Stimulated activated naive CD4-positive, alpha-beta T cell treated with Interleukin-2 at 50 U/mL for 16 hours (primary cell): ENCODE measurements around the gene TNS3.

Source experiments
- DNase-seq: peaks from one replicate; lab custom pipeline; 2025; lab: John Stamatoyannopoulos, UW

Gene TNS3

DNA sequence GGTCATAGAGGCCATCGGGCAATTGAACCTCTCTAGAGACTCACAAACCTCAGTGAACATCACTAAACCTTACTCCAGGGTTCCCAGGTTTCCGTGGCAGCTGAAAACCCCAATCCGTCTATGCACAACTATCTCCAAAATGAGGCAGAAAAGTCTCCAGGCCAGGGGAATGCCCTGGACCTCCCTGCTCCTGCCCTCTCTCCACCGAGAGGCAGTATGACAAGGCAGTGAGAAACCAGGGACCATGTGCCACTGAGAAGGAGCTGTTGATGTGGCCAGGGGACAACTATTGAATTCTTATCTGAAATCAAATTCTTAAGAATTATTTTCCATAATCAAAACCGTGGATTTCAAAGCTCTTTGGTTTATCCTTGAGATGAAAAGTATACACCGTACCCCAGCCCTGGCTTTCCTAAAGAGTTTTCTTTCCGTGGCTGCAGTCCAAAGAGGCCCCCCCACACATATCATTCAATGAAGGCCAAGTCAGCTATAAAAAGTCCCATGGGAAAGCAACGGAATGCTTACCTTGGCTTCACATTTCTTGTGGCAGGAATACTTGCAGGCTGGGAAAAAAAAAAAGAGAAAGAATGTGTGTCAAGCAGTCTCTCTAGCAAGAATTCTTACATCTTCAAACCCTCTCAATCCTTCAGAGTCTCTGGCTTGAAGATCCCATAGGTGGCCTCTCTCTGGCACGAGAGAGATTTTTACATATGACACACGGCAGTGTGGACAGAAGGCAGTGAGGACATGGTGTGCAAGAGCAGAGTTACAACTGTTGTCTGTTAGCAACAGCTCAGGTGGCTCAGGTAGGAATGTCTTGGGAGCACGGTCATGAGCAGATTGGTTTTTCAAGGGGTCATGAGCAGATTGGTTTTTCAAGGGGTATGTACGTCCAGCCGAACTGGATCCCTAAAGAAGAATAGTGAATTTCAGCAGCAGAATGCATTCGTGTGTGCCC lies 75.2 kb downstream of the TNS3 start:
- no peak for DNase-seq

DNA sequence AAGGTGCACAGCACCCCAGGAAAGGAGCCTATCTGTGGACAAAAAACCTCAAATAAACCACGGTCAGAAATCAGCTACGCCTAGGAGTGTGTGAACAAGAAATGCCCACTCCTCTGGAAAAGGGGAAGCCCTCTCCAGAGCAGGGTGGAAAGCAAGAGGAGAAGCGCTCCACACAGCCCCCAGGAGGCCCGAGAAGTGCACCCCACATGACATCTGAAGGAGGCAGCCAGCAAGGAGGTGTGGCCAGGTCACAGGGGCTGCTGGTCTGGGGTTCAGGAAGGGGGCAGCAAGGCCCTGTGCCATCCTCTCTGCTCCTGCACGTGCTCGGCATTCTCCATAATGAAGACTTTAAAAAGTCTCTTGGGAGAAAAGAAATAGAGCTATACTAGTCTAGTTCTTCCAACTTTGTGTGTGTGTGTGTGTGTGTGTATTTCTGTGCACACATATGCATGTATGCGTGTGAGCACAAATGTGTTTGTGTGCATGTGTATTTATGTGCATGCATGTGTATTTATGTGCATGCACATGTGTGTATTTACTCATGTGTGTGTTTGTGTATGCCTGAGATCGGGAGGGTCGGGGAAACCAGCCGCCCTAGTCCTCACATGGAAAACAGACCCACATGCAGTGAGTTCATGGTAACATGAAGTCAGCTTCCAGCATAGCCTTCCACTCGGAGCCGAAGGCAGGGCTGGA lies 76.5 kb downstream of the TNS3 start:
- no peak for DNase-seq

DNA sequence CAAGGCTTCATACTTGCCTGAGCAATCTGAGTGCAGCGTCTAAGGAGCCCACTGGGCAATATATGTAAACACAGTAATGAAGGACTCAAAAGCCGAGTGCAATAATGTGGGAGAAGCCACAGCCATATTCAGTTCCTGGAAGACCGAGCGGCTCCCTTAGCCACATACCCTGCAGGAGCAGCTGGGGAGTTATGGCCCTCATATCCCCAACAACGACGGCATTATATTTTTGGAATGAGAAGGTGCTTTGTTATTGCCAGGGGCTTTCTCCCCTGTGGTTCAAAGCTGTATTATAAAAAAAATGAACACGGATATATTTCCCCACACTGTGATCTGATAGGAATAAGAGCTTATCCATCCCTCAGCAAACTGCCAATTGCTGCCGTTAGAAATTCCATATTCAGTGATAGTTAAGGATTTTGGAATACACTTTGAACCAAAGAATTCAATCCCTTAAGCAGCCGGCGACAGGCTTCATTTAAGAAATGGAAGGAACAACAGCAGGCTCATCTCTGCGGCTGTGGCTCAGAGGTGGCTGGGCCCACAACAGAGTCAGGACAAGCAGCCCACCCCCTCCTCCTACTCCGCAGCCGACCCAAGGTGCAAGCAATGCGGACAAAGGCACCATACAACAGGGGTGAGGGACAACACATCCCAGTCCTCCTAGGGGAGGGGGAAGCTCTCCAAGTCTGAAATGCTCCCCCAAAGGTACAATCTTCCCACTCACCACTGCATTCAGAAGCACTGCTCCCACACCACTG lies 77.2 kb downstream of the TNS3 start:
- no peak for DNase-seq

DNA sequence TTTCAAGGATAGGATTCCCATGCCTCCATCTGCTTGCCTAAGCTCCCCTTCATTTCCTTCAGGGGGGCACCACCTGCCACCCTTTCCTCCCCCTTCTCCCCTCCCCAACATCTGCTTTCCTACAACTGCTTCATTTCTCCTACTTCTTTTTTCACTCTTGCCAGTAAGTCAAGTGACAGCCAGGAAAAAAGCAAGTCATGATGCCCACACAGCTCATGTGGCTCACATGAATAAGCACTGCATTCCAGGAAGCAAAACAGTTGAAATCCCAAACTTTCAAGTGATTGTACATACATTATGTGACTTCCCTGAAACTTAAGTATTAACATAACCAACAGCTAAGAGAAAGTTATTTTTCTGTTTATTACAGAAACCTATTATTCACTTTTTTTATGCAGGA lies 78.6 kb downstream of the TNS3 start:
- DNase-seq, result no peak

DNA sequence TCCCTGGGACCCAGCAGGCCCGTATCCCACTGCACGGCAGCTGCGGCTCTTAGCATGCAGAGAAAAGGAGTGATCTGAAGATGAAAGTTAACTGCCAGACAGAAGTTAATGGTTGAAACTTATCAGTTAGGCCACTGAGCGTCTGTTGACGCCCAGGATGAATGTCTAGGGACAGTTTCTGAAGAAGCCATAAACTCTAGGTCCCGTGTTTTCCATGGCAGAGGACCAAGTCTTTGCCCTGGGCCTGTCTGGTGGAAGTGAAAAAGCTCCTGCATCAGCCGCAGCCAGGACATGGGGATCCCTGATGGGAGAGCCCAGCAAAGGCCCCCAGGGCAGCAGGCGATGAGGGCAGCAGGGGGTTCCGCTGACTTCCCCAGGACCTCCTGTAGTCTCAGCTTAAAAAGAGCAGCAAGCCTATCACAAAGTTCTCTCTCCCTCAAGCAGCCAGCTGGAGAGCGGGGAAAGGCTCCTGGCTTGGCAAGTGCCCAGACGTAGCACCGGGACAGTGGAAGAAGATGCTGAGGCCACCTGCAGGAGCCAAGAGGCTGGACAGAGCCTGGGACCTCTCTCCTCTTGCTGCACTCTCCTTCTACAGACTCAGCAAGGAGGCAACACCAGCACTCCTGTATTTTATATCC lies 79.6 kb downstream of the TNS3 start:
- no peak for DNase-seq

DNA sequence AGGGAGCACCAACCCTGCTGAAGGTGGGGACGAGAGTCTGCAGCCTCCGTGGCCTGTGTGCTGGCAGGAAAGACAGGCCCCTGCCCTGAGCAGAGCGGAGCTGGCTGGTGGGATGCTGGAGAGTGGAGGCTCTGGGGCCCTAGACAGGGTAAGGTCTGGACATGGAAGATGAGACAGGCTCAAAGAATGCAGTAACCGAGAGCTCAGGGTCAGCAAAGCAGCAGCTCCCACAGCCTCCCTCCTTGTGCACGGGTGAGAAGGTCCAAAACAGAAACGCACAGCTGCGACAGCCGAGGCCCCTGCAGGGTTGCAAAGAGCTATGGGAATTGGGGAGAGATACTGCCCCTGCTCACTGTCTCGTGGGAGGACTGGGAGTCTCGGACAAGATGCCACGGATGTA lies 80.5 kb downstream of the TNS3 start:
- DNase-seq, result no peak

DNA sequence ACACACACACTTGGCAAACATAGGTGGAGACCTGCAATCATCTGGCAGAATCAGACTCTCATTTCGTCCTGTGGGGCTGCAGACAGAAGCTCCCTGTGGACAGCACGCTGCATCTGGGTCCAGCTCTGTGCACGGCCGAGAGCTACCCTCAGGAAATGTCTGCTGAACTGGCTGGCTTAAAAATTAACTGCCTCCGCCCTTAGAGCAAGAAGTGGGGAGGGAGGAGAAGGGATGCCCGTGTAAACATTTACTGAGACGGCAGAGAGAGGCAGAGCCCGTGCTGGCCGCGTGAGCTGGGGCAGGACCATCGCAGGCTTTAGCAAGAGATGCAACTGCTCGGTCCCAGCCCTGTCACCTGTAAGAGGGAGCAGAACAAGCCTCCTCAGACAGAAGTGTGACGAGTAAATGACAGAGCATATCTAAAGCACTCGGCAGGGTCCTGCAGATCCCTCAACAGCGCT lies 81.8 kb downstream of the TNS3 start:
- DNase-seq, result no peak

DNA sequence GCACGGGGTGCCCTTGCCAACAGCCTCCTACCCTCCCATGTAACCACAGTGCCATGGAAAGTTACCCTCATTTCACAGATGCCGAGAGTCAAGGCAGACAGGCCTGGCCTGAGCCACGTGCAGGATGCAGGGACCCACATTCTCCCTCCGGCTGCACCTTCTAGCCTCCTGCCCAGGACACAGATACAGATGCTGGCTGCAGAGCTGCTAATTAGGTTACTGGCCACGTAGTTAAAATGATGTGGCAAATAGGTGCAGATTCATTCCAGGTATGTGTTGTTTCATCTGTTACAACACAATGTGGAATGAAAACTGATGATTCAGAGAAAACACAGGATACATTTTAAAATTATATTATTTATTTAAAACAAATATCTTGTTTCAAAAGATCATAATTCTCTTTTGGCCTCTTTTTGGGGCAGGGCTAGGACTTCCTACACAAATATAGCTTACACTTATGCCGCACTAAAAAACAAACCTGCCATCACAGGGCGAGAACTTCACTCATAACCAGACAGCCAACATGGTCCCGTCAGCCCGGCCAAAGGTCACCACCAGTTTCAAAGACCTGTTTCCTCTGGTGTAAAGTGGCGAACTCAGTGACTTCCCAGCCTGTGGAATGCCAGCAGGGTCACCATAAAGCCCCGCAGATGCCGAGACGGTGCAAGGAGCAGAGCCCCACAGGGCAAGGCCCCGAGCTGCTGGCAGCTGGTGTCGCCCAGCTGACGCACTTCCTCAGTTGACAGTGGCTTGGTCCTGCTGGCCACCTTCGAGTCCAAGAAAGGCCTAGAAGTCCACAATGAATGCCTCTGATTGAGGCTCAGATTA lies 83.5 kb downstream of the TNS3 start:
- no peak for DNase-seq

DNA sequence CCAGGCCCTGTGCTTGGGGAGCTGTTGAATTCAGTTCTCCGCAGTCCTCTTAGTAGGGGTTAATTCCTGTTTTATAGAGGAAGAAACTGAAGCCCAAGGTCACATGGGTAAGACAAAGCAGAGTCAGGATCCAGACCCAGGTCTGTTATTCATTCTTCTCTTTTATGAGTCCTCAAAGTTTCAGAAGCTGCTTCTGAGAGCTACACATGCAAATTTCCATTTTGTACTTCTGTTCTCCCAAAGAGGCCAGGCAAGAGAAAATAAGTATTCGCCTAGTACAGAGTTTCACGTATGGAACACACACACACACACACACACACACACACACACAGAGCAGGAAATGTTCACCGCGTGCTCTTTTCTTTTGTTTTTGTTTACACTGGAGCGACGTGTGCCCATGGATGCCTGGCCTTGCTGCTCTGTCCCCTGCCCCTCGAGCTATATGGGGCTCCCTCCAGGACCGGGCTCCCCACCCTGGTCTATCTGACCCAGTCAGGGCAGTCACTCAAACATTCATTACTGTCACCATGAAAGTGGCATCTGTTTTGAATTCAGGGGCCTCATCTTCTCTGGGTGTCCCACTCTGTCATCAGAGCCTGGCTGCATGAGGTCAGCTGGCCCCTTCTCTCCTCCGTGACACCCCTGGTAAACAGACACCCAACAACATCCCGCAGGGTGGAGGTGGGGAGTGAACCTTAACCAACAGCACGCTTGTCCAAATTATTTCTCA lies 84.4 kb downstream of the TNS3 start:
- no peak for DNase-seq

DNA sequence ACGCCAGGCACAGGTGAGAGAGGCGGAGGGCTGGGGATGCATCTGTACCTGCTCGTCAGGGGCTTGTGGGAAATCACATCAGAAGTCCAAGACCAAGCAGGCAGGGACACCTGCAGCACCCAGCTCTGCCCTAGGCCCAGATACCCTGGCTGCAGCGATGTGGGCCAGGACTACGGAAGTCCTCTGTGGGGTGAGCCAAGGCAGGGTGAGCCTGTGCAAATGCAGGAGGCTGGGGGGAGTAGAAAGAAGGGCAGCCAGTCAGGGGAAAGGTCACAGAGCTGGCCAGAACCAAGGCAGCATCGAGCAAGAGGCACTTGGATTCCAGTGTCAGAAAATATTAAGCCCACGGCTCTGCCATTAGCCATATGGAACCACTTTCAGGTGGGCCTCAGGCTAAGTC lies 85.2 kb downstream of the TNS3 start:
- DNase-seq, result no peak

DNA sequence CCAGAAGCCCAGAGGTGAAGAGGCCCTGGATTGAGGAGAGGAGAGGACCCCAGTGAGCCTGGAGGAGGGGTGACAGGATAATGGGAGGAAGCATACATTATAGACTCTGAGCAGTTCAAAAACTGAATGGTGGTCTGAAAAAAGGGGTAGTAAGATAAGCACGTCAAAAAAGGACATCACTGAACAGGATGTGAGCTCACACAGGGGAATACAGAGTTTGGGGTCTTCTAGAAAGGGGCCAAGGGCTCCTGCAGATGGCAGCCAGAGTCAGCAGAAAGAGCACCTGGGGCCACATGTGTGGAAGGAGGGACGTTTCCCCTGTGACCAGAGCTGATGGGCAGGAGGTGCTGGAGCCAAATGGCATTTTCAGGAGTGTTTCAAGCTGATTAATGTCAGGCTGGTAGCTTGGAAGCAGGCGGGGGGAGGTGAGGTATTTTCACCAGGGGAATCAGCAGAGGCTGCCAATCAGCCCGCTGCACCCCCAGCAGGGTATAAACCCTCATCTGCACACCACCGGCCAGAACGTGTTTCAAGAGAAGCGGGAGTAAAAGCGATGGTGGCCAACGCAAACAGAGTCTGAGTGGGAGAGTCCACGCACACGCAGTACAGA lies 85.8 kb downstream of the TNS3 start:
- DNase-seq, result no peak

DNA sequence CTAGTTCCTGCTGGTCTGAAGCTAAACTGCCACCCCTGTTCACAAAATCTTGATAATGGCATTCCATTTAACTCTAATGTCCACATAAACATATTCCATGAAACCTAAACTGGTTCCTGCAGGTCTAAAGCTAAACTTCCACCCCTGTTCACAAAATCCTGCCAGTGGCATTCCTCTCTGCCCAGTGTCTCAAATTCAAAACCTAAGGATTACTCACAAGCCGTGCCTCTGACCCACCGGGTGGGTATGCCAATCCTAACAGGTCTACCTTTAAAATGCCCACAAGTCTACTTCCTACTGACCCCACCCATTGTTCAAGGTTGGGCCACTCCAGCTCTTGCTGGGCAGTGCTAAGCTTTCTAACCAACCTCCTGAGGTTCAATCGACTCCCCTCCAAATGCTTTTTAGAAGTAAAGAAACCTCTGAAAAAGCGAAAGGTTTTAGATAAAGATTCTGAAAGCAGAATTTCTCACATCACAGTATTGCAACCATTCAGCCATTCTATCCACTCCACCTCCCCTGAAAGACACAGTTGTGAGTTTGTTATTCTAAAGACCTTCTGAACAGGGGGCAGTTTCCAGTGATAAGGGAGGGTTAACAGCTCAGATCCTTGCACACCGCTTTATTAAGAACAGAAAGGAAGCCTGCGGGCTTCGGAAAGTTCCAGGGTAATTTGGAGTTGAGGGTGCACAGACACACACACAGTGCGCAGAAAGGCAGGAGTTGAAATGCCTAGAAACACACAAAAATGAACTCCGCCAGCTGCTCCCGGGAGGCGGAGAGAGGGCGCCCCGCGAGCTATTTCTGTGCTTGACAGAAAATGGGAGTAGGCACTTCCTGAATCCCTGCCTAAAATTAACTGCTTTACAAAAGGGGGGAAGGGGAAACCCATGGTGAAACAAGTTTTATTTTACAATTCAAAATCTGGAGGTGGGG lies 87.7 kb downstream of the TNS3 start:
- DNase-seq, result no peak

DNA sequence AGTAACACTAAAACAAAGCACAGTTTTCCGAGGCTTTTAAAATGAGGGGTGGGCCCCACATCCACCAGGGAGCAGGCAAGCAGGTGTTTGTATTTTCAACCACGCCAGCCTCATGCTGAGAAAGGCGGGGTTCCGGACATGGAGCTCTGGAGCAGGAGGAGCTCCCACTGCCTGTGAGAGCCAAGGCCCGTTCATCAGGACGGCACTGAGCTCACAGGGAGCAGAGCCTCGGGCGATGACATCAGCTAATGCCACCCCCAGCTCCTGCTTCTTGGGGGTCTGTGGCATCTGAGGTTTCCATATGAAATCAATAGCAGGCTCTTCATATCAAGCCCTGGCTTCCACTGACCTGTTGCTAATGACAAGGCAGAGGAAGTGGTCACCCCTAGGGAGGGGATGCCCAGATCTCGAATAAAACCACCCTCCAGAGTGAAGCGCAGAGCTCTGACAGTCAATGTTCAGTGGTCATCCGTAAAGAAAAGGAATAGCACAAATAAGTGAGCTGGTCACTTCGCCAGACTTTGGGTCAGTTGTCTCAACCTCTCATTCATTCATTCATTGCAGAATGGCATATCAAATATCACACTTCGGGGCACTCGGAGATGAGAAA lies 89.1 kb downstream of the TNS3 start:
- DNase-seq, result no peak

DNA sequence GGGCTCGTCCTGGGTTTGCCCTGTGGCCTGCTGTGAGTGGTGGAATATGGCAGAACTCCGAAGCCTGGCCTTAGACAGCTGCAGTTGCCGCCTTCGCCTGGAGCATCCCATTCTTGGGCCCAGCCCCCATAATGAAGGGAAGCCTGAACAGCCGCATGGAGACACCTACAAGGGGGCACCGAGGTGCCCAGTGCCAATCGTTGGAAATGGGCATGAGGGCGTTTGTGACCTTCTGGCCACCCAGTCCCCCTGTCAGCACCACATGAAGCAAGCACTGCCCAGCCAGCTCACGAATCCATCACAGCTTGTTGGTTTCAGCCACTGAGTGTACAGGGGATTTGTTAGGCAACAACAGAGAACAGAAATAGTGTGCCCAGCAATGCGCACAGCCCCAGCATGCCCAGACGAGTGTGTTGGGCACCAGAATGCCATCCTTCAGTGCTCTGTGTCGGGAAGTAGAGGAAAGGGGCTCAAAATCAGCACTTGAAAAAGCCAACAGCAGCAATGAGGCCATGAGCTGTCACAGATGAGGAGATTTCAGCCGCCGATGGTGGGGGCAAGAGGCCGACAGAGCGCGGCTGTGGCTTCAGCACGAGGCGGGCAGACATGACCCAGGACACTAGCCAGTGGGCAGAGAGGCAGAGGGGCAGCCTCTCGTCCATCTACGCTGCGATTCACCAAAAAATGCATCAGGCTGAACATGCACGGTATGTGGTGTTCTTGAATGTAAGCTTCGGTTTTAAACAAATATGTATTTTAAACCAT lies 91.2 kb downstream of the TNS3 start:
- no peak for DNase-seq

DNA sequence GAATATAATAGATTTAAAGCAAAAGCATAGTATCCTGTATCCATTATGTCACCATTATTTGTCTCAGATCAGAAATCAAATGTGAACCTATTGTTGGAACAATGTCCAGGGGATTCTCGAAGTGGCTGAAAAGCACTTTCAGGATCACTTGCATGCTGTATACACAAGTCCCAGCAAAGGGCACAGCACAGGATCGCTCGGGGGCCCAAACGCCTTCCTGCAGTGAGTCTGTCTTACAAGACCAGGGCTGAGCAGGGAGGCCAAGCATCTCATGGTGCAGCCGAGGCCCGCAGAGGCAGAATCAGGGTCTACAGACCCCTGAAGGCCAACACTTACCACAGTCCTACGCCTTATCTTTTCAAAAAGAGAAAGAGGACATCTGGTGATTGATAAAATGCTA lies 92.3 kb downstream of the TNS3 start:
- no peak for DNase-seq

DNA sequence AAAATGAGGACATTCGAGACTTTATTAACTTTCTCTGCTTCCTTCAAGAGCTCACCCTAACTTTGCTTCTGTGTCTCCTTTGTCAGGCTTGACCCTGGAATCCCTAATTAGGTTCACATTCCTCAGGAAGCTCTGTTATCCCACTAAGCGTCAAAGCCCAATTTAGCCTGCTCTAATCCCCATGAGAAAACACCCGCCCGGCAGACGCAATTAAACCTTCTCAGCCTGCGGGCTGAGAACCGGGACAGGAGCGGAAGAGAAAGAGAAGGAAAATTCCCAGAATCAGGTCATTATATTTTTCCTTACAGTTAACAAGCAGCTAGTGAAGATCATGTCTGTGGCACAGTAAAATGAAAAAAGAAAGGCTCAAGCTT lies 93.0 kb downstream of the TNS3 start:
- no peak for DNase-seq

DNA sequence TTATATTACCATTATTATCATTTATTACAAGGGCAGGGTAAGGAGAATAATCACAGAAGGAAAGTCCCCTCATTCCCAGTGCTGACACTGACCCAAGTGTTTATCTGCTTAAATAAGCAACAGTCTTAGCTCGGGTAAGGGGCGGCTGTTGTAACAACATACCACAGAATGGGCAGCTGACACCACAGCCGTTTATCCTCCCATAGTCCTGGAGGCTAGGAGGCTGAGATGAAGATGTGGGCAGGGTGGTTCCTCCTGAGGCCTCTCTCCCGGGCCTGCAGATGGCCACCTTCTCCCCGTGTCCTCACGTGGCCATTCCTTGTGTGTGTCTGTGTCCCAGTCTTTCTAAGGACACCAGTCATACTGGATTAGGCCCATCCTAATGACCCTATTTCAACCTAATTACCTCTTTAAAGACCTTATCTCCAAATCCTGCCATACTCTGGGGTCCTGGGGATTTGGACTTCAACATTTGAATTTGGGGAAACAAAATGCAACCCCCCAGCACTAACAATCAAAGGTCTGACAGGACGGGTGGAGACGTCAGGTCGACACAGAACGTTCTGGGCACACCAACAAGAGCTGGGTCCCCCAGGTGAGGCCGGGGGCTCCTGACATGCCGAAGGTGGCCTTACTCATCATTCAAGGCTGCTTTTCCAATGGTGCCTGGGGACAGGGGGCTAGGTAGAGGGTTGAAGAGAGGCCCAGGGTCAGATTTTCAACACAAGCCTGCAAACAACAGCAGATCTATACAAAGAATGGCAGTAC lies 93.5 kb downstream of the TNS3 start:
- DNase-seq, result no peak
